B cell (primary cell): Measurements from ENCODE around the gene PGBD5. TPM values are rescaled to one million over a fixed set of nuclear protein-coding genes. Genes with fewer than 3 reads are reported as not detected.

Experiments
- ATAC-seq: fragments of 200-7000 bp; cut with Tn5 transposase; one replicate; pipeline ENCODE4 v1.10.0; 2021; ENCODE audit warnings: low read depth, mild to moderate bottlenecking, moderate number of reproducible peaks, moderate library complexity
- CTCF ChIA-PET: fragments of 350-600 bp; sonication (Branson Sonifier 250); formaldehyde crosslinking; loops from one replicate; lab custom pipeline; 2021; ENCODE audit warnings: antibody characterized with exemption, inconsistent platforms; lab: Charles Lee
- POLR2A ChIA-PET: fragments of 350-600 bp; sonication (Branson Sonifier 250); formaldehyde crosslinking; loops from one replicate; lab custom pipeline; 2021; ENCODE audit warnings: antibody characterized with exemption; lab: Charles Lee
- DNase-seq: peaks from one replicate; pipeline ENCODE4 v3.0.0; 2013
- H2AFZ ChIP-seq: 2 replicates; pipeline ENCODE4 v1.6.1; 2012; ENCODE audit warnings: mild to moderate bottlenecking, low read depth, low read length; ENCODE audit not compliant: insufficient read depth, poor library complexity, severe bottlenecking
- H3K27ac ChIP-seq, 2 donors: 1 replicate in 1 of 2; 2 replicates in 1 of 2; pipeline ENCODE4 v1.5.1; 2012 to 2013; ENCODE audit warnings: low read length in 2 of 2, mild to moderate bottlenecking in 2 of 2, moderate library complexity in 1 of 2
- H3K27me3 ChIP-seq, 4 experiments: fragments of 200-600 bp in 1 of 4; sonication (generic) in 1 of 4; replicated peaks in 1 of 4; 1 replicate in 2 of 4; 2 replicates in 2 of 4; pipeline versions ENCODE4 v1.6.1 to v1.7.0; 2013 to 2016; ENCODE audit warnings: low read length in 3 of 4, mild to moderate bottlenecking in 2 of 4, mixed read lengths in 1 of 4, moderate library complexity in 1 of 4; ENCODE audit not compliant: insufficient read depth in 4 of 4, control insufficient read depth in 3 of 4; ENCODE audit errors: control extremely low read depth in 1 of 4
- H3K36me3 ChIP-seq, 2 experiments: replicated peaks in 1 of 2; 1 replicate in 1 of 2; 2 replicates in 1 of 2; pipeline versions ENCODE4 v1.6.1 to v1.7.1; 2013; ENCODE audit warnings: low read length in 1 of 2; ENCODE audit not compliant: insufficient read depth in 2 of 2, control insufficient read depth in 1 of 2; ENCODE audit errors: control extremely low read depth in 1 of 2, extremely low read depth in 1 of 2
- H3K4me1 ChIP-seq, 2 donors: fragments of 200-600 bp in 1 of 2; sonication (generic) in 1 of 2; 1 replicate in 1 of 2; 2 replicates in 1 of 2; pipeline versions ENCODE4 v1.5.1 to v1.6.1; 2013 to 2017; ENCODE audit warnings: low read length in 2 of 2; ENCODE audit not compliant: control insufficient read depth in 2 of 2, insufficient read depth in 2 of 2
- H3K4me2 ChIP-seq: replicated peaks from 2 replicates; pipeline ENCODE3; 2012; ENCODE audit warnings: mild to moderate bottlenecking, low read depth, low read length; ENCODE audit not compliant: poor library complexity, severe bottlenecking
- H3K4me3 ChIP-seq, 5 experiments: fragments of 200-600 bp in 1 of 5; sonication (generic) in 1 of 5; 1 replicate in 3 of 5; 2 replicates in 2 of 5; pipeline versions ENCODE4 v1.5.1 to v1.7.0; 2011 to 2016; ENCODE audit warnings: low read length in 4 of 5, mild to moderate bottlenecking in 4 of 5, low read depth in 2 of 5, control low read depth in 1 of 5, moderate library complexity in 1 of 5; ENCODE audit not compliant: insufficient read depth in 1 of 5; ENCODE audit errors: control extremely low read depth in 1 of 5, extremely low read depth in 1 of 5
- H3K79me2 ChIP-seq: fragments of 200-600 bp; sonication (generic); one replicate; pipeline ENCODE4 v1.6.0; 2016; ENCODE audit warnings: low read length; ENCODE audit not compliant: control insufficient read depth, insufficient read depth
- H3K9ac ChIP-seq: fragments of 200-600 bp; sonication (generic); 2 replicates; pipeline ENCODE4 v1.6.1; 2017; ENCODE audit warnings: mild to moderate bottlenecking, low read length, moderate library complexity
- H3K9me3 ChIP-seq, 3 donors: one replicate each; pipeline versions ENCODE4 v1.6.1 to v1.7.1; 2013; ENCODE audit warnings: low read length in 2 of 3; ENCODE audit not compliant: control insufficient read depth in 2 of 3, insufficient read depth in 1 of 3; ENCODE audit errors: control extremely low read depth in 1 of 3
- H4K20me1 ChIP-seq: 2 replicates; pipeline ENCODE4 v1.6.0; 2012; ENCODE audit warnings: mild to moderate bottlenecking, low read length; ENCODE audit not compliant: insufficient read depth, control insufficient read depth, poor library complexity, severe bottlenecking
- H3K27ac Mint-ChIP-seq: one replicate; pipeline ENCODE4 v1.8.0; 2021; ENCODE audit warnings: mixed read lengths
- H3K27me3 Mint-ChIP-seq: one replicate; pipeline ENCODE4 v1.8.0; 2021; ENCODE audit warnings: mixed read lengths
- H3K4me1 Mint-ChIP-seq: one replicate; pipeline ENCODE4 v1.8.0; 2021; ENCODE audit warnings: mixed read lengths
- H3K4me3 Mint-ChIP-seq: one replicate; pipeline ENCODE4 v1.8.0; 2021; ENCODE audit warnings: mixed read lengths
- H3K9me3 Mint-ChIP-seq: one replicate; pipeline ENCODE4 v1.8.0; 2022; ENCODE audit warnings: mixed read lengths; ENCODE audit not compliant: insufficient read depth
- EZH2 ChIP-seq: IDR thresholded peaks from 2 replicates; pipeline ENCODE4 v1.6.1; 2012; ENCODE audit warnings: borderline replicate concordance, low read depth, mild to moderate bottlenecking, moderate library complexity, low read length; ENCODE audit not compliant: insufficient read depth, poor library complexity, severe bottlenecking
- WGBS: methylation state at CpG from one replicate; pipeline ENCODE4 v1.1.5; 2013; ENCODE audit warnings: missing lambda C conversion rate; ENCODE audit not compliant: insufficient coverage; 5-methylcytosine and 5-hydroxymethylcytosine counted together
- intact Hi-C: fragments of 100-400 bp; cut with micrococcal nuclease; formaldehyde crosslinking; loops from one replicate; pipeline ENCODE4 v1.10.0; 2022
- polyA plus RNA-seq: library from polyadenylated mRNA; depleted of rRNA; stranded (reverse); fragments of >200 nt; gene quantifications from 2 replicates; pipeline ENCODE4 v1.2.3, GENCODE V29; 2012
- total RNA-seq, 2 donors: library from RNA; stranded (reverse); fragments of 120-200 nt in 1 of 2; gene quantifications; 1 replicate in 1 of 2; 2 replicates in 1 of 2; pipeline versions ENCODE4 v1.2.3 to v1.2.4, GENCODE V29; 2013 to 2022
- TF ChIP-seq, protein P1 (sequence below): fragments of 200-600 bp; IDR thresholded peaks from one replicate; pipeline ENCODE4 v1.8.0; 2022; ENCODE audit warnings: antibody characterized with exemption, mild to moderate bottlenecking

The PGBD5 gene
- total and polyA plus RNA-seq, 2 donors (not counting 1 experiment from before 2014, with no cell fraction given), result 0.07 TPM; not detected in 1

DNA sequence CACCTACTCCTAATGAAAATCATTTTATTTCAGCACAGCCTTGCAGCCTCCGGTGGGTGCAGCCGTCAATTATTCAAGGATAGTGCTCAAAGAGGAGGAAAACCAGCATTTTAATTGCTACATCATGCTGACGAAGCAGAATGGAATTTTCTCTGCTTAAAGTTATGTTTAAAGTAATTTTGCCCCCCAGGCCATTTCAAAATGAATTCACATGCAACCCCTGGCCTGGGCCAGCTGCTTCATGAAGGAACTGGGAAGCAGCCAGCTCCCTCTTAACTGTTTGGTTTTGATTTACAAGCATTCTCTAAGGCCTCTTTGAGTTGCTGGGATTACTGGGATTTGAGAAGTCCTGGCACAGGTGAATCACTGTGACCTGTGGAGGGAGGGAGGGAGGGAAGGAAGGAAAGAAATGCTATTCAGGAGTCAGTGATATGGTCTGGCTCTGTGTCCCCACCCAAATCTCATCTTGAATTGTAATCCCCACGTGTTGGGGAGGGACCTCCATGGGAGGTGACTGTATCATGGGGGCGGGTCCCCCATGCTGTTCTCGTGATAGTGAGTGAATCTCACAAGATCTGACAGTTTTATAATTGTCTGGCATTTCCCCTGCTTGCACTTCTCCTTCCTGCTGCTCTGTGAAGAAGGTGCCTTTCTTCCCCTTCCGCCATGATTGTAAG, 66.0 kb downstream of the PGBD5 start:
- H2AFZ ChIP-seq, result no peak overlapping the region
- no peaks in the 10 kb centered on the region for H3K4me1 ChIP-seq
- H3K36me3 ChIP-seq, result no peaks in the 10 kb centered on the region
- peaks cover 0 to 4% (median 0%) of the 10 kb centered on the region in 4 experiments for H3K27me3 ChIP-seq
- H3K27ac Mint-ChIP-seq, result no peak overlapping the region
- H3K9me3 Mint-ChIP-seq, result no peaks in the 10 kb centered on the region
- intact Hi-C loops, result no loop called here
- H3K4me3 Mint-ChIP-seq, result no peak overlapping the region
- no peaks in the 10 kb centered on the region for H4K20me1 ChIP-seq
- no peak overlapping the region for H3K4me3 ChIP-seq
- DNase-seq (no peak), ATAC-seq (no peak)
- H3K27ac ChIP-seq, result no peak overlapping the region
- ChIA-PET CTCF (no interaction called here), POLR2A (no interaction called here)
- 83% methylated on average over 2 of the region's 7 CpGs for WGBS
- no peaks in the 10 kb centered on the region for H3K4me1 Mint-ChIP-seq
- no peak for TF ChIP-seq EZH2
- TF ChIP-seq, protein P1, sequence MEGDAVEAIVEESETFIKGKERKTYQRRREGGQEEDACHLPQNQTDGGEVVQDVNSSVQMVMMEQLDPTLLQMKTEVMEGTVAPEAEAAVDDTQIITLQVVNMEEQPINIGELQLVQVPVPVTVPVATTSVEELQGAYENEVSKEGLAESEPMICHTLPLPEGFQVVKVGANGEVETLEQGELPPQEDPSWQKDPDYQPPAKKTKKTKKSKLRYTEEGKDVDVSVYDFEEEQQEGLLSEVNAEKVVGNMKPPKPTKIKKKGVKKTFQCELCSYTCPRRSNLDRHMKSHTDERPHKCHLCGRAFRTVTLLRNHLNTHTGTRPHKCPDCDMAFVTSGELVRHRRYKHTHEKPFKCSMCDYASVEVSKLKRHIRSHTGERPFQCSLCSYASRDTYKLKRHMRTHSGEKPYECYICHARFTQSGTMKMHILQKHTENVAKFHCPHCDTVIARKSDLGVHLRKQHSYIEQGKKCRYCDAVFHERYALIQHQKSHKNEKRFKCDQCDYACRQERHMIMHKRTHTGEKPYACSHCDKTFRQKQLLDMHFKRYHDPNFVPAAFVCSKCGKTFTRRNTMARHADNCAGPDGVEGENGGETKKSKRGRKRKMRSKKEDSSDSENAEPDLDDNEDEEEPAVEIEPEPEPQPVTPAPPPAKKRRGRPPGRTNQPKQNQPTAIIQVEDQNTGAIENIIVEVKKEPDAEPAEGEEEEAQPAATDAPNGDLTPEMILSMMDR, result no peak
- peaks cover 6% of the 10 kb centered on the region for H3K27me3 Mint-ChIP-seq
- H3K9ac ChIP-seq, result no peak overlapping the region
- H3K4me2 ChIP-seq, result no peak overlapping the region
- H3K9me3 ChIP-seq, result no peaks in the 10 kb centered on the region
- H3K79me2 ChIP-seq, result no peaks in the 10 kb centered on the region
